Stimulated activated CD8-positive, alpha-beta memory T cell treated with anti-CD3 and anti-CD28 coated beads, Interleukin-12 subunit alpha, Interleukin-12 subunit beta, amount 100 ng/mL, for 24 hours (primary cell): ENCODE data around the gene USP38.
A peak's percentile ranks its signal among the peaks of the same experiment; 100 is the strongest.
"Not testable (repeated sequence)": the region's sequence is repeated elsewhere in the genome, so short reads cannot be mapped to it uniquely, and the experiment has no call there.

ENCODE experiments used
- DNase-seq: peaks from one replicate; pipeline ENCODE4 v3.0.0-alpha.2; 2020; ENCODE audit errors: extremely low read depth

The USP38 gene

GRCh38 chr4:143184503-143185252, at the start of gene USP38:
Gene USP38, plus strand, starts transcription at chr4:143184917. Its CDS starts 534 bp downstream, at chr4:143185451.
- peak; percentile 75 for DNase-seq

- DNase-seq: no peak
Measured at GRCh38 chr4:143135358-143135757, 49.4 kb upstream of the USP38 start.

GRCh38 chr4:143140696-143141095, 44.0 kb upstream of the USP38 start:
- no peak for DNase-seq

GRCh38 chr4:143148521-143148920, 36.2 kb upstream of the USP38 start:
- no peak for DNase-seq

GRCh38 chr4:143156853-143157252, 27.9 kb upstream of the USP38 start:
- no peak for DNase-seq

GRCh38 chr4:143163614-143164013, 21.1 kb upstream of the USP38 start:
- DNase-seq: no peak

GRCh38 chr4:143166722-143167121, 18.0 kb upstream of the USP38 start:
- DNase-seq: not testable (repeated sequence)

- DNase-seq: no peak
Measured at GRCh38 chr4:143178923-143179322, 5.8 kb upstream of the USP38 start.

- no peak for DNase-seq
Measured at GRCh38 chr4:143183513-143184216, 1.1 kb upstream of the USP38 start.

- no peak for DNase-seq
Measured at GRCh38 chr4:143184217-143184502, 557 bp upstream of the USP38 start.

GRCh38 chr4:143185253-143186107, 763 bp downstream of the USP38 start:
- peak; percentile 1 for DNase-seq

GRCh38 chr4:143186212-143186611, 1.5 kb downstream of the USP38 start:
- no peak for DNase-seq

GRCh38 chr4:143186649-143187048, 1.9 kb downstream of the USP38 start:
- no peak for DNase-seq

GRCh38 chr4:143188136-143189088, 3.7 kb downstream of the USP38 start:
- DNase-seq: no peak

- DNase-seq: no peak
Measured at GRCh38 chr4:143189528-143189927, 4.8 kb downstream of the USP38 start.

GRCh38 chr4:143195581-143195980, 10.9 kb downstream of the USP38 start:
- no peak for DNase-seq

GRCh38 chr4:143196323-143196722, 11.6 kb downstream of the USP38 start:
- no peak for DNase-seq

- no peak for DNase-seq
Measured at GRCh38 chr4:143199503-143199902, 14.8 kb downstream of the USP38 start.

- no peak for DNase-seq
Measured at GRCh38 chr4:143202824-143203223, 18.1 kb downstream of the USP38 start.

GRCh38 chr4:143203577-143203976, 18.9 kb downstream of the USP38 start:
- DNase-seq: no peak

- DNase-seq: no peak
Measured at GRCh38 chr4:143207555-143207954, 22.8 kb downstream of the USP38 start.
